DMS 273 (cell line): ENCODE measurements around the gene DTX3.
"Not testable (repeated sequence)": the region's sequence is repeated elsewhere in the genome, so short reads cannot be mapped to it uniquely, and the experiment has no call there.

ENCODE experiments used
- DNase-seq: peaks from one replicate; lab custom pipeline; 2025; ENCODE audit not compliant: unreplicated experiment; lab: John Stamatoyannopoulos, UW

DTX3 gene

GRCh38 chr12:57631566-57632072, 27.0 kb downstream of the DTX3 start:
- no peak for DNase-seq

- peak; percentile 51 for DNase-seq
Measured at GRCh38 chr12:57632073-57632957, 27.7 kb downstream of the DTX3 start.

- peak; percentile 89 for DNase-seq
Measured at GRCh38 chr12:57632958-57633840, 28.6 kb downstream of the DTX3 start, which contains the start of gene B4GALNT1. Gene B4GALNT1 (minus strand): TSS chr12:57633201. CDS start chr12:57632132, 1,069 bp downstream.

GRCh38 chr12:57636731-57637130, 32.1 kb downstream of the DTX3 start:
- not testable (repeated sequence) for DNase-seq

GRCh38 chr12:57637364-57637763, 32.7 kb downstream of the DTX3 start:
- DNase-seq = no peak

- no peak for DNase-seq
Measured at GRCh38 chr12:57638096-57638495, 33.5 kb downstream of the DTX3 start.

- DNase-seq = no peak
Measured at GRCh38 chr12:57640175-57641042, 35.8 kb downstream of the DTX3 start.

- DNase-seq = no peak
Measured at GRCh38 chr12:57641699-57642442, 37.2 kb downstream of the DTX3 start.

- DNase-seq = peak; percentile 60
Measured at GRCh38 chr12:57645990-57646658, 41.5 kb downstream of the DTX3 start.

GRCh38 chr12:57646659-57647049, 42.0 kb downstream of the DTX3 start:
- DNase-seq = not testable (repeated sequence)

GRCh38 chr12:57654042-57654441, 49.4 kb downstream of the DTX3 start:
- DNase-seq = no peak

GRCh38 chr12:57655541-57656240, 51.1 kb downstream of the DTX3 start:
- DNase-seq = no peak

- not testable (repeated sequence) for DNase-seq
Measured at GRCh38 chr12:57656408-57656807, 51.8 kb downstream of the DTX3 start.

GRCh38 chr12:57657744-57658143, 53.1 kb downstream of the DTX3 start:
- peak; percentile 23 for DNase-seq

GRCh38 chr12:57658890-57659289, 54.3 kb downstream of the DTX3 start:
- DNase-seq = no peak
